ENCODE data around the gene ENOX1. TPM values are rescaled to one million over a fixed set of nuclear protein-coding genes. Genes with fewer than 3 reads are reported as not detected.
"Not testable (repeated sequence)": the region's sequence is repeated elsewhere in the genome, so short reads cannot be mapped to it uniquely, and the experiment has no call there.

The ENOX1 gene
- total RNA-seq, 4 donors from 2014 or later, result 2.2 to 8.9 (median 6.2) TPM

- TF ChIP-seq CTCF (IDR thresholded peaks at IDR 0.05), result no peak
- ATAC-seq (ENCODE audit: low FRiP score), result no peak
- no peak for DNase-seq (ENCODE audit: low spot score)
Observed at GRCh38 chr13:43426355-43426754, 360.4 kb downstream of the ENOX1 start.

- no peak for TF ChIP-seq CTCF (IDR thresholded peaks at IDR 0.05)
- ATAC-seq (ENCODE audit: low FRiP score) (no peak), DNase-seq (ENCODE audit: low spot score) (no peak)
Observed at GRCh38 chr13:43425234-43425633, 361.5 kb downstream of the ENOX1 start.

- no peak for TF ChIP-seq CTCF (IDR thresholded peaks at IDR 0.05)
- ATAC-seq (ENCODE audit: low FRiP score) (no peak), DNase-seq (ENCODE audit: low spot score) (no peak)
Observed at GRCh38 chr13:43424412-43424811, 362.4 kb downstream of the ENOX1 start.

GRCh38 chr13:43422116-43422515 lies 364.7 kb downstream of the ENOX1 start:
- ATAC-seq (ENCODE audit: low FRiP score) (no peak), DNase-seq (ENCODE audit: low spot score) (no peak)
- no peak for TF ChIP-seq CTCF (IDR thresholded peaks at IDR 0.05)

GRCh38 chr13:43416842-43417241 lies 369.9 kb downstream of the ENOX1 start:
- not testable (repeated sequence) for ATAC-seq (ENCODE audit: low FRiP score); DNase-seq (ENCODE audit: low spot score)

- not testable (repeated sequence) for DNase-seq (ENCODE audit: low spot score); ATAC-seq (ENCODE audit: low FRiP score)
Observed at GRCh38 chr13:43416408-43416807, 370.4 kb downstream of the ENOX1 start.

- not testable (repeated sequence) for DNase-seq (ENCODE audit: low spot score); ATAC-seq (ENCODE audit: low FRiP score)
Observed at GRCh38 chr13:43415903-43416391, 370.8 kb downstream of the ENOX1 start.

GRCh38 chr13:43414111-43414510 lies 372.7 kb downstream of the ENOX1 start:
- no peak for DNase-seq (ENCODE audit: low spot score)
- ATAC-seq (ENCODE audit: low FRiP score), result no peak
- no peak for TF ChIP-seq CTCF (IDR thresholded peaks at IDR 0.05)

GRCh38 chr13:43411741-43412140 lies 375.0 kb downstream of the ENOX1 start:
- TF ChIP-seq CTCF (IDR thresholded peaks at IDR 0.05), result no peak
- DNase-seq (ENCODE audit: low spot score) (no peak), ATAC-seq (ENCODE audit: low FRiP score) (no peak)

Data from omental fat pad (tissue), 4 donors.